Stimulated activated CD8-positive, alpha-beta memory T cell treated with anti-CD3 and anti-CD28 coated beads, Interleukin-15, amount 100 ng/mL, for 4 hours (primary cell): ENCODE measurements around the gene CDC42EP2.

ENCODE experiments used
- DNase-seq, 2 donors: peaks; one replicate each; pipeline ENCODE4 v3.0.0-alpha.2; 2020; ENCODE audit warnings: low read depth in 2 of 2

CDC42EP2 gene

DNA sequence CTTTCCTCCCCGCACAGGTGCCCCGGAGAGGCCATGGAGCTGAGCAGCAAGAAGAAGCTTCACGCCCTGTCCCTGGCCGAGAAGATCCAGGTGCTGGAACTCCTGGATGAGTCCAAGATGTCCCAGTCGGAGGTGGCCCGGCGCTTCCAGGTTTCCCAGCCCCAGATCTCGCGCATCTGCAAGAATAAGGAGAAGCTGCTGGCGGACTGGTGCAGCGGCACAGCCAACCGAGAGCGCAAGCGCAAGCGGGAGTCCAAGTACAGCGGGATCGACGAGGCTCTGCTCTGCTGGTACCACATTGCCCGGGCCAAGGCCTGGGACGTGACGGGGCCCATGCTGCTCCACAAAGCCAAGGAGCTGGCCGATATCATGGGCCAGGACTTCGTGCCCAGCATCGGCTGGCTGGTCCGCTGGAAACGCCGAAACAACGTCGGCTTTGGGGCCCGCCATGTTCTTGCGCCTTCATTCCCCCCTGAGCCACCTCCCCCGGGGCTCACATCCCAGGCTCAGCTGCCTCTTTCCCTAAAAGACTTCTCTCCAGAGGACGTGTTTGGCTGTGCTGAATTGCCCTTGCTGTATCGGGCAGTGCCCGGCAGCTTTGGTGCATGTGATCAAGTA is 41.2 kb downstream of the CDC42EP2 start:
- DNase-seq: no peak

DNA sequence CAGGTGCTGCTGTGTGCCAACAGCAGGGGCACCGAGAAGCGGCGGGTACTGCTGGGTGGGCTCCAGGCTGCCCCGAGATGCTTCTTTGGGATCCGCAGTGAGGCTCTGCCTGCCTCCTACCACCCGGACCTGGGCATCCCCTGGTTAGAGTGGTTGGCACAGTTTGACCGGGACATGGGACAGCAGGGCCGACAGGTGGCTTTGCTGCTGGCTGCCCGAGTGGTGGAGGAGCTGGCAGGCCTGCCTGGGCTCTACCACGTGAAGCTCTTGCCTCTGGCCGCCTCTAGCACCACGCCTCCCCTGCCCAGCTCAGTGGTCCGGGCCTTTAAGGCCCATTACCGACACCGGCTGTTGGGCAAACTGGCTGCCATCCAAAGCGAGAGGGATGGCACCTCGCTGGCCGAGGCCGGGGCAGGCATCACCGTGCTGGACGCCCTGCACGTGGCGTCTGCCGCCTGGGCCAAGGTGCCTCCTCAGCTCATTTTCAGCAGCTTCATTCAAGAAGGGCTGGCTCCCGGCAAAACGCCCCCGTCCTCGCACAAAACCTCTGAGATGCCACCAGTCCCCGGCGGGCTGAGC is 41.8 kb downstream of the CDC42EP2 start:
- no peak for DNase-seq

DNA sequence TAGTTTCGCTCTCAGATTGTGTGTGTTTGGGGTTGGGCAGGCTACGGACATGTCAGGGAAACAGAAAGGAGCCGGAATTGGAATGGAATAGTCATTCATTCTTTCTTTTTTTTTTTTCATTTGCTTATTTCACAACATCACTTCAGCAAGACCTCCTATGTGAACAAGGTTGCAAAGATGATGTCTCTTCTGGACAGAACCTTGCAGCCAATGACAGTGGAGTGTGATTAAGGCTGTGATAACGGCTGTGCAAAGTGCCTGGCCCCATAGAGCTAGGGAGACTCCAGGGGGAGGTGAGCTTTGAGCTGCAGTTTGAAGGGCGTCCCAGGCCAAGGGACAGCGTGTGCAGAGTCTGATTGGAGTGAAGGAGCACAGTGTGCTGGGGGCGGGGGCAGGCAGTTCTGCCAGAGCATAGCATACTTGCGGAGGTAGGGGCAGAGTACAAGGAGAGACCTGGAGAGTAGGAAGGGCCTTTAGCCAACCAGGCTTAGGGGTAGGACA is 43.2 kb downstream of the CDC42EP2 start:
- no peak for DNase-seq

DNA sequence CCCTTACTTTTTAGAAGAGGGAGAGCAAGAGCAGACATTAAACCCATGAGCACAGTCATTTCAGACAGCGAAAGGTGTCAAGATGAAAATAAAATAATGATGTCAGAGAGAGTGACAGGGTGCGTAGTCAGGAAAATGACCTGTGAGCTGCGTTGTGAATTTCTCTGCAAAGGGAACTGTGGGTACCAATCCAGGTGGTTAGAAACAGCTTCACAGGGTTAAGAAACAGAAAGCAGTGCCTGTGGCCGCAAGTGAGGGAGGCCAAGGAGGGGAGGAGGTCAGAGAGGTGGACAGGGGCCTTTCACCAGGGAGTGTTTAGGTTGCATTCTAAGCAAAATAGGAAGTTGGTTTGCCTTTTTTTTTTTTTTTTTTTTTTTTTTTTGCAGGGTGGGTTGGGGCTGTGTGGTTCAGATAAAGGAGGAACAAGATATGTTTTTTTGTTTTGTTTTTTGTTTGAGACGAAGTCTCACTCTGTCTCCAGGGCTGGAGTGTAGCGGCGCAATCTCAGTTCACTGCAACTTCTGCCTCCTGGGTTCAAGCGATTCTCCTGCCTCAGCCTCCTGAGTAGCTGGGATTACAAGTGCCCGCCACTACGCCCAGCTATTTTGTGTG is 47.8 kb downstream of the CDC42EP2 start:
- DNase-seq: no peak

DNA sequence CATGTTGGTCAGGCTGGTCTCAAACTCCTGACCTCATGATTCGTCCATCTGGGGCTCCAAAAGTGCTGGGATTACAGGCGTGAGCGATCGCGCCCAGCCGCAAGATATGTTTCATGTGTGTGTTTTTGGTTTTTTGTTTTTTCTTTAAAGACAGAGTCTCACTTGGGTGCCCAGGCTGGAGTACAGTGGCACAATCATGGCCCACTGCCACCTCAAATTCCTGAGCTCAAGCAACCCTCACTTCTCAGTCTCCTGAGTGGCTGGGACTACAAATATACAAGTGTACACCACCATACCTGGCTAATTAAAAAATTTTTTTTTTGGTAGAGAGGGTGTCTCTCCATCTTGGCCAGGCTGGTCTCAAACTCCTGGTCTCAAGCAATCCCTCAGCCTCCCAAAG is 48.3 kb downstream of the CDC42EP2 start:
- DNase-seq: no peak

DNA sequence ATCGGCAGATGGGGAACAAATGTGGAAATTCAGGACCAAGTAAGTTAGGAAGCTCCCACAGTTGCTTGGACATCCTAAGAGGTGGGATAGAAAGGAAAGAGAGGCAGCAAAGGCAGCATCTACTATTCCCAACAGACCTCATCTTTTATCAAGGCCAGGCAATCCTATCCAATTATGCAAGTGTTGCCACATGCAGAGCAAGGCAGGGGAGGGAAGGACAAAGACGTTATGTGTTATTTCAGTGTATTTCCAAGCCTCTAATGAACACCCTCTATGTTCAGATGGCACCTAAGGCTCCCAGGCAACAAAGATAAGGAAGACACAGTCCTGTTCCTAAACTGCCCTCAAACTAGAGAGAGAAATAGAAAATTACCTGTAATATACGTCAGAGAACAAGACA is 49.1 kb downstream of the CDC42EP2 start:
- no peak for DNase-seq

DNA sequence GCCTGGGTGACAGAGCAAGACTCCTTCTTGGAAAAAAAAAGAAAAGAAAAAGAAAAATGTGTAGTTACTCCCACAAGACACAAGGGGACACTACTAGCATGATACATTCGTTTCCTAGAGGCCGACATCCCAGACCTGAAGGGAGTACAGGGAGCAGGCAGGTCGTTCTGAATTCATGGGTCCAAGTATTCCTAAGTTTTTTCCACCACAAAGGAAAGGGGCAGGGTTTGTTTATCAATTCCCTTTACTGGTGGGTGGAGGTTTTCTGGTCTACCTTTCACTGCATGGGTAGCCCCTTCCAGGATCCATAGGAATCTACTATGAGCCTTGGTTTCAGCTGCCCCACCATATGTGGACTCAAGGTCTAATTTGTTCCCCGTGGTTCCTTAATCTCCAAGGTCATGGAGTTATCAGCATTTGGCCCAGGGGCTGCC is 51.7 kb downstream of the CDC42EP2 start:
- no peak for DNase-seq

DNA sequence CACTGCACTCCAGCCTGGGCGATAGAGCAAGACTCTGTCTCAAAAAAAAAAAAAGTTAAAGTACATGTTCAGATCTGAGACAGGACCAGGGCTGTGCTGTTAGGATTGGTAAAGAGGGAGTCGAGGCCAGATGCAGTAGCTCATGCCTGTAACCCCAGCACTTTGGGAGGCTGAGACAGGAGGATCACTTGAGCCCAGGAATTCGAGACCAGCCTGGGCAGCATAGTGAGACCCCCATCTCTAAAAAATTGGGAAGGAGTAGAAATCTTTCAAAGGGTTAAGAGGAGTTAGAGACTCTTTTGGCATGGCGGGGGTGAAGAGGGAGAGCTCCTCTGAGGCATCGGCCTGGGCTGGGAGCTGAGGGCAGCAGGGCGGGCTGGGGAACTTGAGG is 56.0 kb downstream of the CDC42EP2 start:
- DNase-seq: no peak
